ENCODE results near the gene SH3PXD2A.
"Not testable (repeated sequence)": the region's sequence is repeated elsewhere in the genome, so short reads cannot be mapped to it uniquely, and the experiment has no call there.

SH3PXD2A gene

DNA sequence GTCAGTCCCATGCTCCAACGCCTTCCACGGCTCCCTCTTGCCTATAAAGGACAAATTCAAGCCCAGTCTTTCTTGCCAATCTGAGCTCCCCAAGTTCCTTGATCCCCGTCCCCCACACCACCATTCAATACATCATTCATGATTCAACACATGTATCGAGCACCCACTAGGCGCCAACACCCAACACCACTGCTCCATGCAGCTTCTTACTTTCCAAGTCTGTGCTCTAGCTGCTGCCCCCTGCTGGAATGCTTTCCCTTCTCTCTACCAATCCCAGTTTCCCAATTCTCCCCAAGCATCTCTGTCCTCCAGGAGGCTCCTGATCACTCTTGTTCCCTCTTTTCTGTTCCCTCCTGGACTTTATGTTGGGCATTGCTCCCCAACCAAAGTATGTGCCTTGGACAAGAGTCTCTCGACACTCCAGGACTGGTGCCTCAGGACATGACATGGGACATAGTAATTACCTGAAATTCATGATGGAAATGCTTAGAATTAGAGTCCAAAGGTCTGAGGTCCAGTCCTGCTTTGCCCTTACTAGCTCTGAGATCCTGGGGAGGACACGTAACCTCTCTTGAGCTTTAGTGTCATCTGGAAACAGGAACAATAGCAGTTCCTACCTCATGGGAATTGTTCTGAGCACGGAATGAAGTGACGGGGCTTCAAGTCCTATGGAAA, 189.2 kb downstream of the SH3PXD2A start:
- peak; percentile 69 for DNase-seq (ENCODE audit: low read depth)
- no peak overlapping the region for H3K4me3 ChIP-seq (ENCODE audit: control insufficient read depth, low read depth, low read length)
- TF ChIP-seq, protein P1, sequence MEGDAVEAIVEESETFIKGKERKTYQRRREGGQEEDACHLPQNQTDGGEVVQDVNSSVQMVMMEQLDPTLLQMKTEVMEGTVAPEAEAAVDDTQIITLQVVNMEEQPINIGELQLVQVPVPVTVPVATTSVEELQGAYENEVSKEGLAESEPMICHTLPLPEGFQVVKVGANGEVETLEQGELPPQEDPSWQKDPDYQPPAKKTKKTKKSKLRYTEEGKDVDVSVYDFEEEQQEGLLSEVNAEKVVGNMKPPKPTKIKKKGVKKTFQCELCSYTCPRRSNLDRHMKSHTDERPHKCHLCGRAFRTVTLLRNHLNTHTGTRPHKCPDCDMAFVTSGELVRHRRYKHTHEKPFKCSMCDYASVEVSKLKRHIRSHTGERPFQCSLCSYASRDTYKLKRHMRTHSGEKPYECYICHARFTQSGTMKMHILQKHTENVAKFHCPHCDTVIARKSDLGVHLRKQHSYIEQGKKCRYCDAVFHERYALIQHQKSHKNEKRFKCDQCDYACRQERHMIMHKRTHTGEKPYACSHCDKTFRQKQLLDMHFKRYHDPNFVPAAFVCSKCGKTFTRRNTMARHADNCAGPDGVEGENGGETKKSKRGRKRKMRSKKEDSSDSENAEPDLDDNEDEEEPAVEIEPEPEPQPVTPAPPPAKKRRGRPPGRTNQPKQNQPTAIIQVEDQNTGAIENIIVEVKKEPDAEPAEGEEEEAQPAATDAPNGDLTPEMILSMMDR (conservative IDR thresholded peaks at IDR 0.05; ENCODE audit: control insufficient read depth, insufficient read depth, low read depth, low read length) = peak; percentile 76

DNA sequence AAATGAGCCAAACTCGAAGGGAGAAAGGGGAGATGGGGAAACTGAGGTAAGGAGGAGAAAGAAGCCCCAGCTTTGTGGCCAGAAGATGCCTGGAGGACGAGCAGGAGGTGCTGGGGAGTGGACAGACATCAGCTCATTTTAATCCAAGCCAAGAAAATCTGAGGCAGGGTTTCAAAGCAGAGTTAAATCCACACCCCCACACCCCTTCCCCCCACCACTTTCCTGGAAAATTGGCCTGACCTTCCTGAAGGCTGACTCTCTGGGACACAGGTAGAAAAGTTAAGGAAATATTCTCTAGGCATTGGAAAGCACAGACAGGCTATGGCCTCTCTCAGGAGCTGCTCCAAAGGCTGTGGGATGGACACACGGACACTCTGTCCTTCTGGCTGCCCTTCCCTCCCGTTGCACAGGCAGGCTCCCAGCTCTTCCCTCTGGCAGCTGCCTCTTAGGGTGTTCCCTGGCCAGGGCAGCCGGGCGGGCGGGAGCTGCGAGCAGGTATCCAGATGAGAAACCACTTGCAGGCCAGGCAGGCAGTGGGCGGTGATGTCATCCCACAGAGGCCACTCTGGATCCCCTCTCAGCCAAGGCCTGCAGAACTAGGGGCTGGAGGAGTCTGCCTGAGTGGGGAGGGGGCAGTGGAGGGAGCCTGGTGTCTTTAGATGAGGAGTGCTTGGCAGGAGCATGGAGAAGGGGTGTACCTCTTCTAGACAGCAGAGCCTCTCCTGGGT, 190.1 kb downstream of the SH3PXD2A start:
- no peak overlapping the region for H3K4me3 ChIP-seq (ENCODE audit: control insufficient read depth, low read depth, low read length)
- TF ChIP-seq, protein P1 (conservative IDR thresholded peaks at IDR 0.05; ENCODE audit: control insufficient read depth, insufficient read depth, low read depth, low read length) = no peak
- no peak for DNase-seq (ENCODE audit: low read depth)

DNA sequence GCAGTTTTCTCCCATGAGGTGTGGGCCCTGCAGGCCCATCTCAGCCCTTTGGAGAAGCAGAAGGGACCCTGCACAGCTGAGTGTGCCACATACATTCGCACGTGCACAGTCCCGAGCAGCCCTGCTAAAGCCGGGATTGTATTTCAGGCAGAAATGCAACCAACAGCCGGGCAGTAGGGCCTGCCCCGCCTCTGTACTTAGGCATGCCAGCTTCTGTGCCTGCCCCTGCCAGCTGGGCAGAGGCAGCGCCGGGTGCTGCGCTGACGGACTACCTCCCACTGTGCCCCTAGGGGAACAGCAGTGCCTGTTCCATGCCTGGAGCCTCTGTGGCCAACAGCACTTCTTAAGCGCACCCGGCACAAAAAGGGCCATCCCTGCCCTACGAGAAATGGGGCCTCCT, 191.6 kb downstream of the SH3PXD2A start:
- no peak for DNase-seq (ENCODE audit: low read depth)
- H3K4me3 ChIP-seq (ENCODE audit: control insufficient read depth, low read depth, low read length) = no peak overlapping the region
- TF ChIP-seq, protein P1 (conservative IDR thresholded peaks at IDR 0.05; ENCODE audit: control insufficient read depth, insufficient read depth, low read depth, low read length) = no peak

DNA sequence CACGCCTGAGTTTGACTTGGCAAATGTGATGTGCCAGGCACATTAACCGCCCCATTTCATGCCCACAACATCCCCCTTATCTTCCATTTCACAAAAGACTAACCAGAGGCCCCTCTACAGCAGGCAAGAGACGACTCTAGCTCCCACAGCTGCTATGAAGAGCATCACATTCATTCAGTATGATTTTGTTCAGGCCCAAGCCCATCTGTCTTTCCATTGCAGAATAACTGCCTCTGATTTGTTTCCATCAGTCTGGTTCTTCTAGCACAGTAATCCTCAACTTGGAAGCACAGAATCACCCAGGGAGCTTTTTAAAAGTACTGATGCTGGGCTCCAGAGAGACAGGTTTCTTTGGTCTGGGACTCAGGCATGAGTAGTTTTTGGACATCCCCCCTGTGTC, 192.1 kb downstream of the SH3PXD2A start:
- H3K4me3 ChIP-seq (ENCODE audit: control insufficient read depth, low read depth, low read length) = no peak overlapping the region
- TF ChIP-seq, protein P1 (conservative IDR thresholded peaks at IDR 0.05; ENCODE audit: control insufficient read depth, insufficient read depth, low read depth, low read length) = no peak
- no peak for DNase-seq (ENCODE audit: low read depth)

DNA sequence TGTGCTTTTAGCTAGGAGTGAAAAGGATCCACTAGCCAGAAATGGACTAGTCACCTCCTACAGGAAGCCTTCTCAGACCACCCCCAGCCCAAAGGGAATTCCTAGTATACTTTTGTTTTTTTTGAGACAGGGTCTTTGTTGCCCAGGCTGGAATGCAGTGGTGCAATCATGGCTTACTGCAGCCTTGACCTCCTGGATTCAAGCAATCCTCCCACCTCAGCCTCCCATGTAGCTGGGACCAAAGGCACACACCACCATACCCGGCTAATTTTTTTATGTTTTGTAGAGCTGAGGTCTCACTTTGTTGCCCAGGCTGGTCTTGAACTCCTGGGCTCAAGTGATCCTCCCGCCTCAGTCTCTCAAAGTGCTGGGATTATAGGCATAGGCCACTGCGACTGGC, 192.7 kb downstream of the SH3PXD2A start:
- not testable (repeated sequence) for H3K4me3 ChIP-seq (ENCODE audit: control insufficient read depth, low read depth, low read length); DNase-seq (ENCODE audit: low read depth)

DNA sequence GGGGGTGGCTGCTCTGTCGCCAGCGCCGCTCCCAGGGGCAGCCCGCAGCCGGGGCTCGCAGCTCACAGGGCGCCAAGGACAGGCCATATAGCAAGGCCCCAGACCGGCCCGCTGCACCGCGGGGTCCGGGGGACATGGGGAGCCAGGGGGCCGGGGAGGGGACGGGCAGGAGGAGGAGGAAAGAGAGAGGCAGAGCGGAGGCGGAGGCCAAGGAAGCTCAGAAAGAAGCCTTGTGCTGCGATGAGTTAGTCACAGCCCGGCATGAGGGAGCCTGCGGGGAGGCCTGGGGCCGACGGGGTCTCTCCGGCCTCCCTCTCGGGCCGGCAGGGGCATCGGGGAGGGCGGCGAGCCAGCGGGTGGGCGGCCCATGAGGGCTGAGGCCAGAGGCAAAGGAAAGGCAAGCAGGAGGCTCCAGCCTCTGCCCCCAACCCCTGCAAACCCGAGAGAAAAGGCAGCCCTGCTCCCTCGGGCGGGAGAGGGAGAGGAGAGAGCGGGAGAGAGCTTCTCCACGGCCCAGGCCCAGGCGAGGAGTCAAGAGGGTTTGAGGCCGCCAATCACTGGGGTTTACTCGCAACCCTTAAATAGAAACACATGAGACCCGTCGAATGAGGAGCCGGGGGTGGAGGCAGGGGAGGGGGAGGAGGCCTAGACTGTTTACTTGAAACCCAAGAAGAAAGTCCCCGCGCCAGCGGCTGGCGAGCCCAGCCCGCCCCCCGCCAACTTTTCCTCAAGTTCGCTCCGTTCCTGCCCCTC, 194.0 kb downstream of the SH3PXD2A start:
- peak; percentile 95 for DNase-seq (ENCODE audit: low read depth)
- peak overlapping the region; percentile 69 for H3K4me3 ChIP-seq (ENCODE audit: control insufficient read depth, low read depth, low read length)
- TF ChIP-seq, protein P1 (conservative IDR thresholded peaks at IDR 0.05; ENCODE audit: control insufficient read depth, insufficient read depth, low read depth, low read length) = no peak
